Measurements from ENCODE around the gene HYDIN. TPM values are rescaled to one million over a fixed set of nuclear protein-coding genes. Genes with fewer than 3 reads are reported as not detected.

Gene HYDIN
- total RNA-seq, 4 donors from 2014 or later, result 0.35 to 10.3 (median 4.3) TPM

DNA sequence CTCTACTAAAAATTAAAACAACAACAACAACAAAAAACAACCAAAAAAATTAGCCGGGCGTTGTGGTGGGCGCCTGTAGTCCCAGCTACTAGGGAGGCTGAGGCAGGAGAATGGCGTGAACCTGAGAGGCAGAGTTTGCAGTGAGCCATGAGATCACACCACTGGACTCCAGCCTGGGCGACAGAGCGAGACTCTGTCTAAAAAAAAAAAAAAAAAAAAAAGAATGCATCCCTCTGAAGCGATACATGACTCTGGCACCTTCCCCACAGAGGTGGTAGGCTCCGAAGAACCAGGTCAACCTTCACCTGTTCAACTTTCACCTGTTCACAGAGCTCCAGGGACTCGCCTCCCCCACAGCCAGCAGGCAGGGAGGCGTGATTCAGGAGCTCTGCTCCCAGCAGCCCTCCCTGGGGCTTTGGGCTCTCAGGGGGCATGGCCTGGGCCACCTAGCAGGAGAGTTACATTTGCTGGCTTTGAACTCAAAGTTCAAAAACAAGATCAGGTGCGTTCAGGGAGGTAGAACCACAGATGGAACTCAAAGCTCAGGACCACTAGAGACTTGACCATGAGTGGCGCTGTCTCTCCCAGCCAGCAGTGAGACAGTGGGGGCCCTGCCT, 435.1 kb downstream of the HYDIN start:
- Histone ChIP-seq H3K27me3 (no peaks in the 10 kb centered on the region), H3K27ac (no peak overlapping the region), H3K4me1 (peaks cover 0 to 17% (median 9%) of the 10 kb centered on the region in 3 donors), H3K4me3 (no peak overlapping the region), H3K9me3 (no peaks in the 10 kb centered on the region), H3K36me3 (peaks cover 0 to 20% of the 10 kb centered on the region in 2 donors)
- WGBS, 2 donors (ENCODE audit: low coverage in 1 of 2), result 85% methylated on average over 10 of the region's 12 CpGs; no CpG with 5 or more reads in 1 of the 2 donors
- no peak for ATAC-seq
- no peak for TF ChIP-seq POLR2AphosphoS5 (IDR thresholded peaks at IDR 0.05)

DNA sequence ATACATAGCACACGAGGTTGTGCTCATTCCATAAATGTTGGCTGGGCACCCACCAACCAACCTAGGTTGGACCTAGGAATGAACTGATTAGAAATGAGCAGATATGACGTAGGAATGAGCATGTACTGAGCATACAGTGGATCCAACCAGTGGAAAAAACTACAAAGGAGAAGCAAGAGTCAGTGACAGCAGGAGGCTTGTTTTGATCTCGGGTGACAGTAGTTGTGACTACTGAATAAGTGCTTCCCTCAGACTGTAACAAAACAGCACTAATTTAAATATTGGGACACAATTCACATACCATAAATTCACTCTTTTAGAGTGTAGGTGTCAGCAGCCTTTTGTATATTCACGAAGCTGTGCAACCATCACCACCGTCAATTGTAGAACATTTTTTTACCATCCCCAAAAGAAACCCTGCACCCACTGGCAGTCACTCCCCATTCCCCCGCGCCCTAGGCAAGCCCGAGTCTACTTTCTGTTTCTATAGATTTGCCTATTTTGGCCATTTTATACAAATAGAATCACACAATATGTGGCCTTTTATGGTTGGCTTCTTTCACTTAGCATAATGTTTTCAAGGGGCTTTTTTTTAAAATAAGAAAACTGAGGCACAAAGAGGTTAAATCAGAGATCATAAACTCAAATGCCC, 436.5 kb downstream of the HYDIN start:
- WGBS, 2 donors (ENCODE audit: low coverage in 1 of 2), result 85% methylated on average over 6 to 8 of the region's 8 CpGs
- no peak for TF ChIP-seq POLR2A (IDR thresholded peaks at IDR 0.05)
- TF ChIP-seq EP300 (IDR thresholded peaks at IDR 0.05), result no peak
- no peak for TF ChIP-seq POLR2AphosphoS5 (IDR thresholded peaks at IDR 0.05)
- TF ChIP-seq, protein P1, sequence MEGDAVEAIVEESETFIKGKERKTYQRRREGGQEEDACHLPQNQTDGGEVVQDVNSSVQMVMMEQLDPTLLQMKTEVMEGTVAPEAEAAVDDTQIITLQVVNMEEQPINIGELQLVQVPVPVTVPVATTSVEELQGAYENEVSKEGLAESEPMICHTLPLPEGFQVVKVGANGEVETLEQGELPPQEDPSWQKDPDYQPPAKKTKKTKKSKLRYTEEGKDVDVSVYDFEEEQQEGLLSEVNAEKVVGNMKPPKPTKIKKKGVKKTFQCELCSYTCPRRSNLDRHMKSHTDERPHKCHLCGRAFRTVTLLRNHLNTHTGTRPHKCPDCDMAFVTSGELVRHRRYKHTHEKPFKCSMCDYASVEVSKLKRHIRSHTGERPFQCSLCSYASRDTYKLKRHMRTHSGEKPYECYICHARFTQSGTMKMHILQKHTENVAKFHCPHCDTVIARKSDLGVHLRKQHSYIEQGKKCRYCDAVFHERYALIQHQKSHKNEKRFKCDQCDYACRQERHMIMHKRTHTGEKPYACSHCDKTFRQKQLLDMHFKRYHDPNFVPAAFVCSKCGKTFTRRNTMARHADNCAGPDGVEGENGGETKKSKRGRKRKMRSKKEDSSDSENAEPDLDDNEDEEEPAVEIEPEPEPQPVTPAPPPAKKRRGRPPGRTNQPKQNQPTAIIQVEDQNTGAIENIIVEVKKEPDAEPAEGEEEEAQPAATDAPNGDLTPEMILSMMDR (IDR thresholded peaks at IDR 0.05), result no peak
- H3K36me3 ChIP-seq, result peaks cover 0 to 26% of the 10 kb centered on the region in 2 donors

DNA sequence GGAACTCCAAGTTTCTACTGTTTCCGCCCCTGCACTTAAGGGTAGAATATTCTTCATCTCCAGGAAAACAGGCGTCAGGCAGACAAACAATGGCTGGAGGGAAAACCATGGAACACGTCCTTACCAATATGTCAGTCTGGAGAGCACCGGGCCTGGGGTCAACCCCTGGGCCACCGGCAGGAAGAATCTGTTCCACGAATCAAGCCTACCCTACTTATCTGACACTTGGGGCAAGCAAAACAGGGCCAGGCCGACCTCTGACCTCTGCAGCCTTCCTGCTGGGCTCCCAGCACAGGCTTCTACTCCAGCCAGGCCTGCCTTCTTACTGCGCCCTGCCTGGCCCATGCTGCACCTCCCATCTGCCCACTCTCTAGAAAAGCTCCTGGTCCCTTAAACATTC, 439.7 kb downstream of the HYDIN start:
- ATAC-seq, result no peak
- Histone ChIP-seq H3K27ac (no peak overlapping the region), H3K36me3 (peaks cover 0 to 32% of the 10 kb centered on the region in 2 donors), H3K27me3 (no peaks in the 10 kb centered on the region), H3K9me3 (no peaks in the 10 kb centered on the region), H3K4me1 (no peaks in the 10 kb centered on the region), H3K4me3 (no peak overlapping the region)
- WGBS, 2 donors (ENCODE audit: low coverage in 1 of 2), result 43 to 100% methylated on average over 1 to 3 of the region's 8 CpGs
- no peak for TF ChIP-seq POLR2AphosphoS5 (IDR thresholded peaks at IDR 0.05)
- TF ChIP-seq, protein P1 (IDR thresholded peaks at IDR 0.05), result no peak
- TF ChIP-seq EP300 (IDR thresholded peaks at IDR 0.05), result no peak
- TF ChIP-seq POLR2A (IDR thresholded peaks at IDR 0.05), result no peak

More for the DNA sequence above, 436.5 kb downstream of the HYDIN start:
- Histone ChIP-seq H3K27ac (no peak overlapping the region), H3K4me1 (peaks cover 0 to 3% (median 3%) of the 10 kb centered on the region in 3 donors), H3K9me3 (no peaks in the 10 kb centered on the region), H3K27me3 (no peaks in the 10 kb centered on the region), H3K4me3 (no peak overlapping the region)
- ATAC-seq, result no peak

DNA sequence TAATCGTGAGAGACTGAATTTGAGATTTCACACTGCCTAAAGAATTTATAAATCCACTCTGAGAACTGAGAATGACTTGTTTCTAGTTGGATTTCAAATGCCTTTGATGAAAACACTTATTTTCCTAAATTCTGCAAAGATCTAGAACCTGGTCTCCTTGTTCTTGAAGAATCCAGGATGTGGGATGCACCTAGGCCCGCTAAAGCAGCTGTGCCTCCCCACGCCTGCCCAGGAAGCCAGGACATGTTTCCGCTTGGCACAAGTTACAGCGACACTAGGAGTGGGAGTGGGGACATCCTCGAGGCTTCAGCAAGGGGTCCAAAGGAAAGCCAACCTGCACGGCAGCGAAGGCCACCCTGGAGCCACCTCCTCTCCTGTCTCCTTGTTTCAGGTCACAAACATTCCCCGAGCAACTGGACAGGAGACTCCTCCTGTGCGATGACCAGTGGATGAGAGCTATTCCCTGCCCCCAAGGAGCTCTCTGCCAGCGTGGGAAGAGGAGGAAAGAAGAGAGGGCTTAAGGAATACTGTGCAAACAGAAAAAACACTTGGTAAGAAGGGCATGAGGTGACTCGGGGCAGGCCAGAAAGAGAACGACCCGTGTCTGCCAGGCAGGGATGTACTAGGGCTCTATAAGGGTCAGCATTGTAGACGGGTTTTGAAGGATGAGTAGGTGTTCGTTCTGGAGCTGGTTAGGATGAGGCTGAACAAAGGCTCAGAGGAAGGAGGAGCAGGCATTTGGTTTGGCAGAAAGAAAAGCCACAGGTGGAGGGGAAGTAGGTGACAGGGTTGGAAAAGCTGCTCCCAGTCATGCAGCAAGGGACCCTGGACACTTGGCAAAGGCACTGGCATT, 440.7 kb downstream of the HYDIN start:
- no peaks in the 10 kb centered on the region for H3K9me3 ChIP-seq
- WGBS, 2 donors (ENCODE audit: low coverage in 1 of 2), result 84 to 91% methylated on average over 7 to 8 of the region's 16 CpGs
- TF ChIP-seq EP300 (IDR thresholded peaks at IDR 0.05) (no peak), POLR2AphosphoS5 (IDR thresholded peaks at IDR 0.05) (no peak), POLR2A (IDR thresholded peaks at IDR 0.05) (no peak)
- TF ChIP-seq, protein P1 (IDR thresholded peaks at IDR 0.05), result no peak

More for the DNA sequence above, 440.7 kb downstream of the HYDIN start:
- H3K27me3 ChIP-seq, result no peaks in the 10 kb centered on the region
- no peak overlapping the region for H3K4me3 ChIP-seq
- H3K36me3 ChIP-seq, result peaks cover 0 to 42% of the 10 kb centered on the region in 2 donors
- ATAC-seq, result no peak
- no peak overlapping the region for H3K27ac ChIP-seq
- H3K4me1 ChIP-seq, result no peaks in the 10 kb centered on the region

Data from gastroesophageal sphincter (tissue), 4 donors.